GM12875 (cell line): ENCODE data around the gene CST7.

Experiments used
- H3K4me3 ChIP-seq: one replicate; pipeline ENCODE4 v1.5.1; 2011; ENCODE audit warnings: low read depth, low read length, control low read depth
- TF ChIP-seq, protein P1 (sequence below): IDR thresholded peaks from 2 replicates; pipeline ENCODE4 v1.5.1; 2011; ENCODE audit warnings: low read depth, mild to moderate bottlenecking, control low read depth, inconsistent platforms, low read length, moderate library complexity, borderline replicate concordance; ENCODE audit not compliant: insufficient read depth

The CST7 gene

DNA sequence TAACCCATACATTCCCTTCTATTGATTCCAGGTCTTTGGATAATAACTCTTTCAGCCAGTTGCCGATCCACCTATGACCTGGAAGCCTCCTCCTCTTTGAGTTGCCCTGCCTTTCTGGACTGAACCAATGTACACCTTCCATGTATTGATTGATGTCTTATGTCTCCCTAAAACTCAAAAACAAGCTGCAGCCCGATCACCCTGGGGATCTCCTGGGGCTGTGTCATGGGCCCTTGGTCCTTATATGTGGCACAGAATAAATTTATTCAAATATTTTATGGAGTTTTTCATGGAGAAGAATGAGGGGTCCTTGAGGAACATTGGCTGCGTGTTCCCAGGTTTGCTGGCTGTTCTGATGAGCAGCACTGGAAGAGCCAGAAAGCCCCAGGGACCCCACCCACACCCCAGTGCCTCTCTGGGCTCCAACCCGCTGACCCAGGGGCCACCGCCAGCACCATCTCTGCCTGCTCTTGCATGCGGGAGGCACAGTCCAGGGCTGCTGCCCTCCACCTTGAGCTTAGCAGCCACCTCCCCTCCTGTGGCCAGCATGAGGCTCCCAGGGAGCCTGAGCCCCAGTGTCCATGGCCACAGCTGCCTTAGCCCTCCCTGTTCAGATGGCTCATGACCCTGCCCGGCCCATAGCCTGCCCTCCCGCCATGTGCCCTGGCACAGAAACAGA is 36.5 kb upstream of the CST7 start:
- TF ChIP-seq, protein P1, sequence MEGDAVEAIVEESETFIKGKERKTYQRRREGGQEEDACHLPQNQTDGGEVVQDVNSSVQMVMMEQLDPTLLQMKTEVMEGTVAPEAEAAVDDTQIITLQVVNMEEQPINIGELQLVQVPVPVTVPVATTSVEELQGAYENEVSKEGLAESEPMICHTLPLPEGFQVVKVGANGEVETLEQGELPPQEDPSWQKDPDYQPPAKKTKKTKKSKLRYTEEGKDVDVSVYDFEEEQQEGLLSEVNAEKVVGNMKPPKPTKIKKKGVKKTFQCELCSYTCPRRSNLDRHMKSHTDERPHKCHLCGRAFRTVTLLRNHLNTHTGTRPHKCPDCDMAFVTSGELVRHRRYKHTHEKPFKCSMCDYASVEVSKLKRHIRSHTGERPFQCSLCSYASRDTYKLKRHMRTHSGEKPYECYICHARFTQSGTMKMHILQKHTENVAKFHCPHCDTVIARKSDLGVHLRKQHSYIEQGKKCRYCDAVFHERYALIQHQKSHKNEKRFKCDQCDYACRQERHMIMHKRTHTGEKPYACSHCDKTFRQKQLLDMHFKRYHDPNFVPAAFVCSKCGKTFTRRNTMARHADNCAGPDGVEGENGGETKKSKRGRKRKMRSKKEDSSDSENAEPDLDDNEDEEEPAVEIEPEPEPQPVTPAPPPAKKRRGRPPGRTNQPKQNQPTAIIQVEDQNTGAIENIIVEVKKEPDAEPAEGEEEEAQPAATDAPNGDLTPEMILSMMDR, result no peak
- H3K4me3 ChIP-seq, result no peak overlapping the region

DNA sequence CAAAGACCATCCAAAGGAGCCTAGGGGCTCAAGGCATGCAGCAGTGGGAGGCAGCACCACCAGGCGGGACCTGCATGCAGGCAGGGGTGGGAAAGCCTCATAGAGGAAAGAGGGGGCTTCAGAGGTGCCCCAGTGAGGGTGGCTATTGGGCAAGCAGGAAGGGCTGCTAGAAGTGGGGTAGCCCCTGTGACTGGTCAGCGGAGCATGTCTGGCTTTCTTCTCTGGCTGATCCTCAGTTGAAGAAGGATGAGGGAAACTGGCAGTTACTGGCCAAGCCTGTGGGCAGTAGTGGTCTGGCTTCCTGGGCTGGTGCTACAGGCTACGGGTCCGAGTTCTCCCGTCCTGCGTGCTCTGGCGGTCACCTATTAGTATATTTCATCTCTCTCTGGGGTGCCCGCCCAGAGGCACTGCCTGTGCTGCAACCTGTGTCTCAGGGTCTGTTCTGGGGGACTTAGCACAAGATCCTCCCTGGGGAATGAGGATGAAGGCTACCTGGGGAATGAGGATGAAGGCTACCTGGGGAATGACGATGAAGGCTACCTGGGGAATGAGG is 35.9 kb upstream of the CST7 start:
- TF ChIP-seq, protein P1, result no peak

DNA sequence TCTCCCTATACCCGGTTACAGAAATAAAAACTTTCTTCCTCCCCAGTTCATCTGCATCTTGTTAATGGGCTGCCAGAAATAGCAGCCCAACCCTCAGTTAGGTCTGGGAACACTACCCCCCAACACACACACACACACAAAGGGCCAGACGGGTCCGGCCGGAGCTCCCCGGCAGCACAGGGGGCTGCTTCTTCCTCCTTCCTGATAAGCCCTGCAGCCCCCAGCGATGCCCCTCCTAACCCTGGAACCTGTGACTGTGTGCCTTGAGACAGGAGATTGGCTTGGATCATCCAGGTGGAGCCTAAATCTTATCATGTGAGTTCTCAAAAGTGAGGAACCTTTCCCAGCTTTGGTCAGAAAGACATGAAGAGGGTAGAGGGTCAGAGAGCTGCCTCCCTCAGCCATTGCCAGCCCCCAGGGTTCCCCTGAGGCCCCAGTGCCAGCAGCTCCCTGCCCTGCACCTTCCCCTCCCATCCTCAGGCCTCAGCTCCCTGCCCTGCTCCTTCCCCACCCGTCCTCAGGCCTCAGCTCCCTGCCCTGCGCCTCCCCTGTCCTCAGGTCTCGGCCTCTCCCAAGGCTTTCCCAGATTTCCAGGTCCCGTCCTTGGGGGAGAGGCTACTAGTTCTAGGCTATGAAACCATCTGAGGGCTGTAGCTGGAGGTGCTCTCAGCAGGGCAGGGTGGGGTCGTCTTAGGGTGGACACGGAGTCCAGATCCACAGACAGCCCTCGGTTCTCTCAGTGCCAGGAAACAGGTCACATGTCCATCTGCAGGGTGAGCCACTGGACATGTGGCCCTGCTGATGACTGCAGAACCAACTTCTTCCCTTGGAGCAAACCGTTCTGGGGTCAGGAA is 34.5 kb upstream of the CST7 start:
- TF ChIP-seq, protein P1, result no peak
- H3K4me3 ChIP-seq, result no peak overlapping the region

More for the DNA sequence above, 35.9 kb upstream of the CST7 start:
- H3K4me3 ChIP-seq, result no peak overlapping the region

DNA sequence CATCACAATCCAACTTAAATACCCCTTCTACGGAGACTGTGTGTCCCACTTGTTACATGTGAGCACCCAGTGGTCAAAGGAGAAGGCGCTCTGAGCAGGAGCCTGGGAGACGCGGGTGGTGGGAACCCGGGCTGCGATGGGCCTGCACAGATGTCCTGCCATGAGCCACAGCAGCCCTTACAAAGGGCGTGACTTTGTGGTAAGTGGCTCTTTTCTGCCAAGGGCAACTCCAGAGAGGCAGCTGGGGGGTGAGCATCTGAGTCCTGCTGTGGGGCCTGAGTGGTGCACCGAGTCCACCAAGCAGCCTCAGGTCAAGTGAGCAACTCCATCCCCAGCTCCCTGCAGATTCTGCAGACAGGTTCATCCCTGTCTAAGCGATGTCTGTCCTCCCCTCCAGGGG is 33.6 kb upstream of the CST7 start:
- H3K4me3 ChIP-seq, result no peak overlapping the region
- TF ChIP-seq, protein P1, result no peak

DNA sequence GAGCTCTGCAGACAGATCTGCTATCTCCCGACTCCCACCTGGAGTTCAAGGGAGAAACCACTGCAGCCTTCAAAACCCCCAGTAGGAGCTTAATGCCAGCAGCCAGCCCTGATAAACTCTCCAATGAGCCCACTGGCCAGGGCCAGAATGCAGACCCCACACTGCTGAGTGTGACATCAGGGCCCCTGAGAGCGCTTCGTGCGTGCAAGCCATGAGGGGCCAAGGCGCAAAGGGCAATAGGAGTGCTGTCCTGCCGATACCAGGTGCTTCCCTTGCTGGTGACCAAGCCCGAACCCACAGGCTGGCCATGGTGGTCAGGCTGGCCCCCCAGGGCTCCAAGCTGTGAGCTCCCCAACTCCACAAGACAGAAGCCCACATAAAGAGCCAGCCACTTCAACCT is 33.2 kb upstream of the CST7 start:
- no peak overlapping the region for H3K4me3 ChIP-seq
- TF ChIP-seq, protein P1, result no peak

DNA sequence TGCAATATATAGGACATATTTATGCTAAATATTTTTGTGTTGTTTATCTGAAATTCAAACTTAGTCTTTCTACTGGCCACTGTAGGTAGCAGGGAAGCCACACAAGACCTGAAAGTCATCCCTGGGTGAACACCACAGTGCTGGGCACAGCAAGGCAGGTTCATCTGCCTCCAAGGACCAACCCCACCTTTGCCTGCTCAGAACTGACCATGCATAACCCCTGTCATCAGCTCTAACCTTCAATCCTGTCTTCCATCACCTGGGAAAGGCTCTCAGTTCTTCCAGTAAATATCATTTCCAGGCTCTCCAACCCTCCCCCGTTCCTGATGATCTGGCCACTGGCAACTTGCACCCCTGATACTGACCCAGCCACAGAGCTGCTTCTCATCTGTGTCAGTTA is 32.7 kb upstream of the CST7 start:
- H3K4me3 ChIP-seq, result no peak overlapping the region
- TF ChIP-seq, protein P1, result no peak

DNA sequence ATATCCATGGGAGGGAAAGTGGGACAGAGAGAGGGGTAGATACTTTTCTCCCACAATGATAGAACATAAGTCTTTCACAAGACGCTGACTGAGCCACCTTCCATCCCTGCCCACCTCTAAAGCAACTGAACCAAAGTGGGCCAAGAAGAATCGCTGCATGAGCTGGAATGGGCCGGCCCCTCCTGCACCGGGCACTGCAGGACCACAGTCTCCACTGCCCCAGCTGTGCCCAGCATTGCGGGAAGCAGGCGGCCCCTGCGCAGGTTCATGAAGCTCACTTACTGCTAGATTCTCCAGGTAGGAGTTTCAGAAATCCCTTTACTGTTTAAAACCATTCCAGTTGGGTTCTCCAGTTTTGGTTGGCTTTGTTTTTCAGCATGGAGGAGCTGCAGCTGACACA is 32.0 kb upstream of the CST7 start:
- no peak overlapping the region for H3K4me3 ChIP-seq
- TF ChIP-seq, protein P1, result no peak
